ENCODE measurements around the gene ADH1B. TPM values are rescaled to one million over a fixed set of nuclear protein-coding genes. Genes with fewer than 3 reads are reported as not detected.
"Not testable (repeated sequence)": the region's sequence is repeated elsewhere in the genome, so short reads cannot be mapped to it uniquely, and the experiment has no call there.

Gene ADH1B
- total RNA-seq, 1 experiment from 2014 or later = not detected

DNA sequence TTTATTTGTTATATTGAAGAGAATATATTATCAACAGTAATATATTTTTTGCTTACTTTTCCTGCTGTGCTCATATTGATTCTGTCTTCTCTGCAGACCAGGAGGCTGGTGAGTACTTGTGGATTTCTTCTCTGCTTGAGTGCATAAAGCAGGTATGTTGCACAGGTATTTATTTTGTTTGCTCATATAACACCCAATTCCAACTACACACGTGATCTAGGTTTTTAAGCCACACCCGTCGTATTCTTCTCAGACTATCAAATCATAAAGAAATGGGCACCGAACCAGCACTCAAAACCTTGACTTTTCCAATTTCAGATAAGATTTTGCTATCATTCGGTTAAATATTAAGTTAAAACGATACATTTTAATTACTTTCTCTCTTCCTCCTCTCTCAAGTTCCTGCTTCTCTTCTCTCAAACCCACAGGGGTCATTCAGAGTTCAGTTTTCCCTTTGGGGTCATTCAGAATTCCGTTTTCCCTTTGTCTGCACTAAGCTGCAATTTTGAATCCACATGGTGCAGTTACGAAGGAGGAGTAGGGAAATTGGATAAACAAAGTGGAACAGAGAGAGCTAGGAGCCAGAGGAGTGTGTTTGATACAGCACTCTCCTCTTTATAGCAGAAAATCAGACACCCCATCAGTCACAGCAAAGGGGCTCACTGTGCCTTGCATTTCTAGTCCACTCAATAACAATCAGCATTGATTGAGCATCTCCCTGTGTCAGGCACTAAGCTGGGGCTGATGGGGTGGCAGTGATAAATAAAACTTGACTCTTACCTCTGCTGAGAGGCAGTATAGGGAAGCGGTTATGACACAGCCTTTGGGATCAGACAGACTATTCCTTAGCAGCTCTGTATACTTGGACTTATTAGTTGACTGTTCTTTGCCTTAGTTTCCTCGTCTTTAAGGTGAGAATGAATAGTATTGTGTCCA, 31.7 kb upstream of the ADH1B start, which contains the start of gene ADH1C:
Gene ADH1C, minus strand, starts transcription at position 145 of the 936 bp plus-strand sequence. Its CDS starts 71 bp downstream, at position 74.
- H3K9me3 ChIP-seq (ENCODE audit: insufficient read depth, low read depth) = no peaks in the 10 kb centered on the region
- no peak for TF ChIP-seq CTCF (conservative IDR thresholded peaks at IDR 0.05)
- no peak for TF ChIP-seq EZH2 (IDR thresholded peaks at IDR 0.05; ENCODE audit: low read depth)
- peak within 1 kb of the TSS; percentile 15; the same call in 1 of the 2 replicates for H3K4me3 ChIP-seq
- H4K20me1 ChIP-seq (ENCODE audit: insufficient read depth) = no peaks in the 10 kb centered on the region
- no peaks in the 10 kb centered on the region for H3K36me3 ChIP-seq (ENCODE audit: low read depth)
- BruUV-seq (replicated peaks) = no TSS peak
- H3F3A ChIP-seq (ENCODE audit: insufficient read depth, low read depth) = no peaks in the 10 kb centered on the region
- H3K27me3 ChIP-seq (ENCODE audit: insufficient read depth, low read depth) = no peaks in the 10 kb centered on the region
- peak within 1 kb of the TSS; percentile 76; the same call in 1 of the 2 replicates for H2AFZ ChIP-seq
- no peak within 1 kb of the TSS for H3K27ac ChIP-seq
- peak within 1 kb of the TSS; percentile 43 for H3K4me2 ChIP-seq
- peaks cover 7% of the 10 kb centered on the region for H3K4me1 ChIP-seq (replicated peaks; ENCODE audit: insufficient read depth)
- intact Hi-C loops (cut with micrococcal nuclease; ENCODE audit: unreplicated experiment) = no loop called here
- H3K9me2 ChIP-seq (ENCODE audit: insufficient read depth) = no peaks in the 10 kb centered on the region
- no peak for DNase-seq
- ChIA-PET CTCF (no interaction called here), POLR2A (ENCODE audit: unreplicated experiment) (no interaction called here)
- no peaks in the 10 kb centered on the region for H3K79me2 ChIP-seq (ENCODE audit: low read depth)

- no peaks in the 10 kb centered on the region for H3K9me2 ChIP-seq (ENCODE audit: insufficient read depth)
- H3K9me3 ChIP-seq (ENCODE audit: insufficient read depth, low read depth) = no peaks in the 10 kb centered on the region
- intact Hi-C loops (cut with micrococcal nuclease; ENCODE audit: unreplicated experiment) = no loop called here
- H4K20me1 ChIP-seq (ENCODE audit: insufficient read depth) = no peaks in the 10 kb centered on the region
- H3K4me3 ChIP-seq = no peak overlapping the region
- TF ChIP-seq CTCF (conservative IDR thresholded peaks at IDR 0.05) (no peak), EZH2 (IDR thresholded peaks at IDR 0.05; ENCODE audit: low read depth) (no peak)
- no peaks in the 10 kb centered on the region for H3F3A ChIP-seq (ENCODE audit: insufficient read depth, low read depth)
- no TSS peak for BruUV-seq (replicated peaks)
- no peaks in the 10 kb centered on the region for H3K79me2 ChIP-seq (ENCODE audit: low read depth)
- ChIA-PET CTCF (no interaction called here), POLR2A (ENCODE audit: unreplicated experiment) (no interaction called here)
- H3K27ac ChIP-seq = no peak overlapping the region
- no peak overlapping the region for H3K4me2 ChIP-seq
- H3K36me3 ChIP-seq (ENCODE audit: low read depth) = no peaks in the 10 kb centered on the region
- H3K4me1 ChIP-seq (replicated peaks; ENCODE audit: insufficient read depth) = peaks cover 7% of the 10 kb centered on the region
- DNase-seq = no peak
- H3K27me3 ChIP-seq (ENCODE audit: insufficient read depth, low read depth) = no peaks in the 10 kb centered on the region
- no peak overlapping the region for H2AFZ ChIP-seq
These were observed 30.3 kb upstream of the ADH1B start for GRCh38 chr4:99351487-99351886.

- CTCF ChIA-PET = no interaction called here
- POLR2A ChIA-PET (ENCODE audit: unreplicated experiment) = no interaction called here
- Histone ChIP-seq H3K36me3 (ENCODE audit: low read depth) (no peaks in the 10 kb centered on the region), H3K27me3 (ENCODE audit: insufficient read depth, low read depth) (no peaks in the 10 kb centered on the region), H3K27ac (no peak overlapping the region), H4K20me1 (ENCODE audit: insufficient read depth) (no peaks in the 10 kb centered on the region), H3K79me2 (ENCODE audit: low read depth) (no peaks in the 10 kb centered on the region), H2AFZ (no peak overlapping the region), H3F3A (ENCODE audit: insufficient read depth, low read depth) (no peaks in the 10 kb centered on the region), H3K4me2 (no peak overlapping the region), H3K4me3 (no peak overlapping the region), H3K9me3 (ENCODE audit: insufficient read depth, low read depth) (no peaks in the 10 kb centered on the region), H3K4me1 (replicated peaks; ENCODE audit: insufficient read depth) (peaks cover 7% of the 10 kb centered on the region), H3K9me2 (ENCODE audit: insufficient read depth) (no peaks in the 10 kb centered on the region)
- DNase-seq = no peak
- intact Hi-C loops (cut with micrococcal nuclease; ENCODE audit: unreplicated experiment) = no loop called here
- no TSS peak for BruUV-seq (replicated peaks)
- TF ChIP-seq CTCF (conservative IDR thresholded peaks at IDR 0.05) = no peak
- TF ChIP-seq EZH2 (IDR thresholded peaks at IDR 0.05; ENCODE audit: low read depth) = no peak
These were observed 28.1 kb upstream of the ADH1B start for GRCh38 chr4:99349338-99349737.

DNA sequence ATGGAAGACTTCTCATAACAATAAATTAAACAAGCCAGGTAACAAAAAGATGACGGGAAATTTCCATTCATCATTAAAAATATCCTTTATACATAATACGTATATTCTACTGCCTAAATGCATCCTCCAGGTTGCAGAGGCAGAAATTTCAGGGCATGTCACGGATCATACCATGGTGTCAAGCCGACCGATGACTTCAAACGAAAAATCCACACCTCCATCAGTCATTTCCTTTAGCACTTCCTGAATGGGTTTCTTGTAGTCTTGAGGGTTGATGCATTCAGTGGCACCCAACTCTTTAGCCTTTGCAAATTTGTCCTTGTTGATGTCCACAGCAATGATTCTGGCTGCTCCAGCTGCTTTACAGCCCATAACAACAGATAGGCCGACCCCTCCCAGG, 21.4 kb upstream of the ADH1B start:
- H3K27me3 ChIP-seq (ENCODE audit: insufficient read depth, low read depth); BruUV-seq (replicated peaks); DNase-seq; H3K9me3 ChIP-seq (ENCODE audit: insufficient read depth, low read depth); H3K4me1 ChIP-seq (replicated peaks; ENCODE audit: insufficient read depth); H3K79me2 ChIP-seq (ENCODE audit: low read depth); POLR2A ChIA-PET (ENCODE audit: unreplicated experiment); CTCF ChIA-PET; H3K4me3 ChIP-seq; H4K20me1 ChIP-seq (ENCODE audit: insufficient read depth); H3F3A ChIP-seq (ENCODE audit: insufficient read depth, low read depth); H3K36me3 ChIP-seq (ENCODE audit: low read depth); H3K4me2 ChIP-seq; intact Hi-C loops (cut with micrococcal nuclease; ENCODE audit: unreplicated experiment); H3K9me2 ChIP-seq (ENCODE audit: insufficient read depth); H2AFZ ChIP-seq; H3K27ac ChIP-seq: not testable (repeated sequence)

Data from PC-9 (cell line).